ENCODE data around the gene KCNK6. TPM values are rescaled to one million over a fixed set of nuclear protein-coding genes. Genes with fewer than 3 reads are reported as not detected.
"Not testable (repeated sequence)": the region's sequence is repeated elsewhere in the genome, so short reads cannot be mapped to it uniquely, and the experiment has no call there.

The KCNK6 gene
- total and polyA plus RNA-seq, 2 donors, result 11.8 to 15.8 TPM

- Histone ChIP-seq H3K4me1 (ENCODE audit: insufficient read depth) (no peaks in the 10 kb centered on the region), H3K36me3 (ENCODE audit: insufficient read depth) (no peaks in the 10 kb centered on the region), H3K27ac (ENCODE audit: low read depth) (no peak overlapping the region), H3K4me3 (ENCODE audit: low read depth, low read length) (no peak overlapping the region)
- DNase-seq (ENCODE audit: extremely low spot score), result no peak
- WGBS, result 77% methylated on average over 9 of the region's 9 CpGs
These were observed 32.3 kb downstream of the KCNK6 start for GRCh38 chr19:38351865-38352395.

- Histone ChIP-seq H3K4me1 (ENCODE audit: insufficient read depth) (no peaks in the 10 kb centered on the region), H3K4me3 (ENCODE audit: low read depth, low read length) (no peak overlapping the region), H3K36me3 (ENCODE audit: insufficient read depth) (no peaks in the 10 kb centered on the region), H3K27ac (ENCODE audit: low read depth) (no peak overlapping the region)
- no peak for DNase-seq (ENCODE audit: extremely low spot score)
- WGBS, result 66% methylated on average over 8 of the region's 8 CpGs
These were observed 33.0 kb downstream of the KCNK6 start for GRCh38 chr19:38352611-38353010.

- Histone ChIP-seq H3K36me3 (ENCODE audit: insufficient read depth) (no peaks in the 10 kb centered on the region), H3K27ac (ENCODE audit: low read depth) (no peak overlapping the region), H3K4me1 (ENCODE audit: insufficient read depth) (no peaks in the 10 kb centered on the region), H3K4me3 (ENCODE audit: low read depth, low read length) (no peak overlapping the region)
- WGBS, result 72% methylated on average over 16 of the region's 16 CpGs
- no peak for DNase-seq (ENCODE audit: extremely low spot score)
These were observed 36.4 kb downstream of the KCNK6 start for GRCh38 chr19:38355728-38356725.

- H3K4me1 ChIP-seq (ENCODE audit: insufficient read depth), result no peaks in the 10 kb centered on the region
- DNase-seq (ENCODE audit: extremely low spot score), result no peak
- H3K36me3 ChIP-seq (ENCODE audit: insufficient read depth), result no peaks in the 10 kb centered on the region
- WGBS, result 37% methylated on average over 5 of the region's 5 CpGs
- no peak overlapping the region for H3K27ac ChIP-seq (ENCODE audit: low read depth)
- no peak overlapping the region for H3K4me3 ChIP-seq (ENCODE audit: low read depth, low read length)
These were observed 38.4 kb downstream of the KCNK6 start for GRCh38 chr19:38358071-38358470.

GRCh38 chr19:38359242-38360021 is 39.8 kb downstream of the KCNK6 start:
- no peaks in the 10 kb centered on the region for H3K4me1 ChIP-seq (ENCODE audit: insufficient read depth)
- no peak overlapping the region for H3K27ac ChIP-seq (ENCODE audit: low read depth)
- H3K4me3 ChIP-seq (ENCODE audit: low read depth, low read length), result no peak overlapping the region
- WGBS, result 52% methylated on average over 18 of the region's 18 CpGs
- no peaks in the 10 kb centered on the region for H3K36me3 ChIP-seq (ENCODE audit: insufficient read depth)
- DNase-seq (ENCODE audit: extremely low spot score), result no peak

GRCh38 chr19:38360351-38360750 is 40.7 kb downstream of the KCNK6 start:
- DNase-seq (ENCODE audit: extremely low spot score), result no peak
- WGBS, result 89% methylated on average over 9 of the region's 9 CpGs

GRCh38 chr19:38360839-38361631 is 41.4 kb downstream of the KCNK6 start:
- H3K36me3 ChIP-seq (ENCODE audit: insufficient read depth), result no peaks in the 10 kb centered on the region
- no peaks in the 10 kb centered on the region for H3K4me1 ChIP-seq (ENCODE audit: insufficient read depth)
- H3K27ac ChIP-seq (ENCODE audit: low read depth), result no peak overlapping the region
- H3K4me3 ChIP-seq (ENCODE audit: low read depth, low read length), result peak overlapping the region; percentile 46
- WGBS, result 17% methylated on average over 23 of the region's 23 CpGs
- no peak for DNase-seq (ENCODE audit: extremely low spot score)

More at GRCh38 chr19:38360351-38360750, 40.7 kb downstream of the KCNK6 start:
- H3K4me1 ChIP-seq (ENCODE audit: insufficient read depth), result no peaks in the 10 kb centered on the region
- no peak overlapping the region for H3K27ac ChIP-seq (ENCODE audit: low read depth)
- no peak overlapping the region for H3K4me3 ChIP-seq (ENCODE audit: low read depth, low read length)
- H3K36me3 ChIP-seq (ENCODE audit: insufficient read depth), result no peaks in the 10 kb centered on the region

GRCh38 chr19:38361633-38362075 is 42.0 kb downstream of the KCNK6 start:
- no peaks in the 10 kb centered on the region for H3K4me1 ChIP-seq (ENCODE audit: insufficient read depth)
- no peaks in the 10 kb centered on the region for H3K36me3 ChIP-seq (ENCODE audit: insufficient read depth)
- H3K4me3 ChIP-seq (ENCODE audit: low read depth, low read length), result peak overlapping the region; percentile 46
- H3K27ac ChIP-seq (ENCODE audit: low read depth), result no peak overlapping the region
- under 1% methylated on average over 37 of the region's 37 CpGs for WGBS
- peak; percentile 45 for DNase-seq (ENCODE audit: extremely low spot score)

GRCh38 chr19:38362076-38362945 is 42.7 kb downstream of the KCNK6 start:
- H3K4me3 ChIP-seq (ENCODE audit: low read depth, low read length), result peak overlapping the region; percentile 46
- H3K4me1 ChIP-seq (ENCODE audit: insufficient read depth), result no peaks in the 10 kb centered on the region
- no peaks in the 10 kb centered on the region for H3K36me3 ChIP-seq (ENCODE audit: insufficient read depth)
- H3K27ac ChIP-seq (ENCODE audit: low read depth), result no peak overlapping the region
- WGBS, result 2% methylated on average over 68 of the region's 68 CpGs
- no peak for DNase-seq (ENCODE audit: extremely low spot score)

GRCh38 chr19:38362946-38363688 is 43.5 kb downstream of the KCNK6 start:
- not testable (repeated sequence) for H3K4me3 ChIP-seq (ENCODE audit: low read depth, low read length); H3K36me3 ChIP-seq (ENCODE audit: insufficient read depth); H3K4me1 ChIP-seq (ENCODE audit: insufficient read depth); DNase-seq (ENCODE audit: extremely low spot score); H3K27ac ChIP-seq (ENCODE audit: low read depth)
- 77% methylated on average over 15 of the region's 16 CpGs for WGBS

- DNase-seq (ENCODE audit: extremely low spot score), result no peak
- no peaks in the 10 kb centered on the region for H3K4me1 ChIP-seq (ENCODE audit: insufficient read depth)
- 78% methylated on average over 12 of the region's 12 CpGs for WGBS
- H3K36me3 ChIP-seq (ENCODE audit: insufficient read depth), result no peaks in the 10 kb centered on the region
- no peak overlapping the region for H3K4me3 ChIP-seq (ENCODE audit: low read depth, low read length)
- no peak overlapping the region for H3K27ac ChIP-seq (ENCODE audit: low read depth)
These were observed 47.4 kb downstream of the KCNK6 start for GRCh38 chr19:38367041-38367440.

- WGBS, result 84% methylated on average over 2 of the region's 2 CpGs
These were observed 49.9 kb downstream of the KCNK6 start for GRCh38 chr19:38369584-38369983.

More at GRCh38 chr19:38369584-38369983, 49.9 kb downstream of the KCNK6 start:
- no peak for DNase-seq (ENCODE audit: extremely low spot score)
- no peak overlapping the region for H3K4me3 ChIP-seq (ENCODE audit: low read depth, low read length)
- H3K36me3 ChIP-seq (ENCODE audit: insufficient read depth), result no peaks in the 10 kb centered on the region
- no peak overlapping the region for H3K27ac ChIP-seq (ENCODE audit: low read depth)
- no peaks in the 10 kb centered on the region for H3K4me1 ChIP-seq (ENCODE audit: insufficient read depth)

All from urinary bladder (tissue), 4 donors.